DMS53 treated with DMSO at 0.1 percent for 48 hours (cell line): ENCODE results near the gene TMEM208.

Experiments used
- DNase-seq: peaks from one replicate; lab custom pipeline; 2025; ENCODE audit not compliant: unreplicated experiment; lab: John Stamatoyannopoulos, UW

TMEM208 gene

GRCh38 chr16:67207249-67208091 is 19.5 kb upstream of the TMEM208 start:
- peak; percentile 6 for DNase-seq

GRCh38 chr16:67208154-67208896 is 18.6 kb upstream of the TMEM208 start:
- no peak for DNase-seq

GRCh38 chr16:67209565-67209964 is 17.4 kb upstream of the TMEM208 start:
- DNase-seq: no peak

GRCh38 chr16:67210069-67210937 is 16.6 kb upstream of the TMEM208 start:
- DNase-seq: no peak

GRCh38 chr16:67211674-67212073 is 15.3 kb upstream of the TMEM208 start:
- DNase-seq: no peak

GRCh38 chr16:67212766-67213165 is 14.2 kb upstream of the TMEM208 start:
- DNase-seq: no peak

GRCh38 chr16:67213197-67214019 is 13.5 kb upstream of the TMEM208 start:
- no peak for DNase-seq

GRCh38 chr16:67215706-67216105 is 11.2 kb upstream of the TMEM208 start:
- DNase-seq: no peak

GRCh38 chr16:67216612-67217490 is 10.1 kb upstream of the TMEM208 start:
- DNase-seq: no peak

- DNase-seq: no peak
These were observed 2.9 kb upstream of the TMEM208 start for GRCh38 chr16:67223992-67224391.

GRCh38 chr16:67226295-67226803 is 581 bp upstream of the TMEM208 start:
- no peak for DNase-seq

GRCh38 chr16:67227567-67227921 is 614 bp downstream of the TMEM208 start:
- no peak for DNase-seq

- no peak for DNase-seq
These were observed 1.3 kb downstream of the TMEM208 start for GRCh38 chr16:67228034-67228785.

GRCh38 chr16:67228905-67229304 is 2.0 kb downstream of the TMEM208 start:
- no peak for DNase-seq

- DNase-seq: no peak
These were observed 3.2 kb downstream of the TMEM208 start for GRCh38 chr16:67229906-67230808.

GRCh38 chr16:67230809-67231660 is 4.1 kb downstream of the TMEM208 start:
- DNase-seq: no peak

GRCh38 chr16:67233596-67233995 is 6.7 kb downstream of the TMEM208 start:
- DNase-seq: no peak
